Kidney tubule cell (primary cell): ENCODE data around the gene OXLD1.

Experiments
- DNase-seq: peaks from one replicate; pipeline ENCODE4 v3.0.0-alpha.2; 2018; ENCODE audit warnings: low spot score

The OXLD1 gene

GRCh38 chr17:81683584-81684441 lies 17.4 kb upstream of the OXLD1 start, which contains the start of the genes ARL16 and HGS:
TSS of gene ARL16 (minus strand) at chr17:81683797. CDS start at chr17:81683753, 44 bp downstream.
TSS of gene HGS (plus strand) at chr17:81684011. CDS start at chr17:81684067, 56 bp downstream.
- peak; percentile 100 for DNase-seq

GRCh38 chr17:81683208-81683583 lies 16.8 kb upstream of the OXLD1 start:
- DNase-seq: no peak

GRCh38 chr17:81682565-81683207 lies 16.3 kb upstream of the OXLD1 start:
- peak; percentile 10 for DNase-seq

- peak; percentile 89 for DNase-seq
These were observed 15.3 kb upstream of the OXLD1 start for GRCh38 chr17:81681672-81682071.

GRCh38 chr17:81680150-81680549 lies 13.7 kb upstream of the OXLD1 start:
- no peak for DNase-seq

- DNase-seq: no peak
These were observed 10.5 kb upstream of the OXLD1 start for GRCh38 chr17:81676906-81677305.

- DNase-seq: peak; percentile 50
These were observed 9.3 kb upstream of the OXLD1 start for GRCh38 chr17:81675515-81676221.

- no peak for DNase-seq
These were observed 7.3 kb upstream of the OXLD1 start for GRCh38 chr17:81673561-81674258.

GRCh38 chr17:81672954-81673353 lies 6.5 kb upstream of the OXLD1 start:
- no peak for DNase-seq

- DNase-seq: no peak
These were observed 6.1 kb upstream of the OXLD1 start for GRCh38 chr17:81672504-81672903.

- no peak for DNase-seq
These were observed 1.3 kb upstream of the OXLD1 start for GRCh38 chr17:81667754-81668153.

- DNase-seq: no peak
These were observed 388 bp downstream of the OXLD1 start for GRCh38 chr17:81666092-81666341.

- peak; percentile 55 for DNase-seq
These were observed 957 bp downstream of the OXLD1 start for GRCh38 chr17:81665205-81666091.

GRCh38 chr17:81664051-81664470 lies 2.3 kb downstream of the OXLD1 start:
- DNase-seq: no peak

- DNase-seq: no peak
These were observed 4.4 kb downstream of the OXLD1 start for GRCh38 chr17:81662002-81662401.

GRCh38 chr17:81660441-81660840 lies 6.0 kb downstream of the OXLD1 start:
- no peak for DNase-seq

- DNase-seq: peak; percentile 28
These were observed 7.4 kb downstream of the OXLD1 start for GRCh38 chr17:81659038-81659437.

GRCh38 chr17:81656835-81657234 lies 9.6 kb downstream of the OXLD1 start:
- DNase-seq: no peak

GRCh38 chr17:81656118-81656743 lies 10.2 kb downstream of the OXLD1 start, which contains the start of gene PDE6G:
TSS of gene PDE6G (minus strand) at chr17:81656542. CDS start at chr17:81653305, 3,237 bp downstream.
- no peak for DNase-seq

GRCh38 chr17:81655378-81656117 lies 10.9 kb downstream of the OXLD1 start:
- no peak for DNase-seq
